GM15510 (cell line): ENCODE data around the gene DUXB.

Source experiments
- POLR2A ChIP-seq: IDR thresholded peaks from 3 replicates; pipeline ENCODE4 v1.6.1; 2011; ENCODE audit warnings: borderline replicate concordance; ENCODE audit not compliant: insufficient read length; ENCODE audit errors: extremely low read depth

The DUXB gene, protein sequence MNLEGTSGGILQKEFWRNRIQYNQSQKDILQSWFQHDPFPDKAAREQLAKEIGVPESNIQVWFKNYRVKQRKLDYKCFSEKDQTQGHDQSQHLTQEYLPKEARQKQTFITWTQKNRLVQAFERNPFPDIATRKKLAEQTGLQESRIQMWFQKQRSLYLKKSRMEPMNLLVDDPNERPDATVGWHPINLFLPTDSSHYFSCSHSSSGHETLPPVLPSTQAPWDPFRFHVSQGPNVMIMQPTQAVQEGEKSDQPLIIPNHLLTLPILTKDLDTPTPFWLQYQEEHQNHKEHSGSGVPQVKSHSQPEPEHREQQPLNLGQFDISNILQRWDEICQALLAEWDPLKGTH

DNA sequence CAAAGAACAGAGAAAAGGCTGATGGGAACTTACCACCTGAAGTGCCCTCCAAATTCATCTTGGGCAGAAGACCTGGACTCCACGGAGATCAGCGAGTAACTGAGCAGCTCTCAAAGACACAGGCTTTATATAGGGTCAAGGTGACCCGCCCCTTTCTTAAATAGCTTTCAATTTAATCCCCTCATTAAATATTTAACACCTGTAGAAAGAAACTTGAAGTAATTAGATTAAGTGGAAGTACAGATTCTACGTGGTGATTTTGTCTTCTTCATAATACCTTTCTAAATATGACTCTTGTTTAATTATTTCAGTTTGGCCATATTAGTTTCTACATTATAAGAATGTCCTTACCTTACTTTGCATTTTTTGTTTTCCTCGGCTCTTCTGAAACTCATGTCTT, at the start of gene DUXB:
TSS of gene DUXB (minus strand) at position 101 of the 400 bp plus-strand sequence. CDS start at position 58, 43 bp downstream.
- no peak for TF ChIP-seq POLR2A

DNA sequence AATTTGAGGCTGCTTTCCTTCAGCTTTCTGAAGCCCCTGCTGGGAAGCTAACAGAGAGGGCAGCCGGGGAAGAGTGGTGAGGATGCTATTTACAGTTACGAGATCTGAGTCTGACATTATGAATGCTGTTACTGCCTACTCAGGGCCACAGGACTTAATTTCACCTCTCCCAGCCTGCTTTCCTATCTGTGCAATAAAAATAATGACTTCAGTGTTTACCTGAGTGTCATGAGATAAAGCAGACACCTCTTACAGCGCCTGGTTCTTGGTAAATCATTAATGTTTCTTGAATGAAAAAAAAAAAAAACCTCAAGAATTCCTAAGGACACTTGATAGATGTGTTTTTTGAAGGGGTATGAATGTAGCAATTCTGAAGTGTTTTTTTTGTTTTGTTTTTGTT, 49.3 kb upstream of the DUXB start:
- no peak for TF ChIP-seq POLR2A

DNA sequence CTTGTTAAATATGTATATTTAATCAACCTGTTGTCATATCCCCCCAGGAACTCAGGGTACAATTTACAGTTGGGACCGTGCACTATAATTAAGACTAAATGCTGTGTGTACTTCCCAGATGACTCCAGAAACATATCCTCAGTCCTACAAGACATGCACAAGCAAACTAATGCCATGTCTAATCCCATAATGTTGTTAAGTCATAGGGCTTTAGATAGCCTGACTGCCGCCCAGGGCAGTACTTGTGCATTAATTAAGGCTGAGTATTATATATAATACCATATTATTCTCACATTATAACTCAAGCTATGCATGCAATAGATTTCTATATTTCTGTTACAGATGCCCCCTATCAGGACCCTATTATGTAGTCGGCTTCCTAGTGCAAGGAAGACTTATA, 45.1 kb upstream of the DUXB start:
- TF ChIP-seq POLR2A: no peak

DNA sequence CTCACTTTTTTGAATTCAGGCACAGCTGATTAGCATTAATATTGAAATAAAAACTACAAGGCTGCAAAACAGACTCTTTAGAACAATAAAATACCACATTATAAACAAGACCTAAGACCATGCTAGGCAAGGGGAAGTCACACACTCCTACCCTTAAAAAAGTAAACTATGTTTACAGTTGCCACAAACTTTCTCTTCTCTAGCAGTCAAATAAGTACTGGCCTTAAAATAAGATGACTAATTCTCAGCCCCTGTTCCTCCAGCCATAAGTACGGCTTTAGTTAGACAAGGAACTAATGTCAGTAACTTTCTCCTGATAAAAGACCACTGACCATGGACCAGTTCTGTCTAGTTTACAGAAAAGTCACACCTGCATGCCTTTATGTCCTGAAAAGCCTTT, 44.6 kb upstream of the DUXB start:
- TF ChIP-seq POLR2A: no peak

DNA sequence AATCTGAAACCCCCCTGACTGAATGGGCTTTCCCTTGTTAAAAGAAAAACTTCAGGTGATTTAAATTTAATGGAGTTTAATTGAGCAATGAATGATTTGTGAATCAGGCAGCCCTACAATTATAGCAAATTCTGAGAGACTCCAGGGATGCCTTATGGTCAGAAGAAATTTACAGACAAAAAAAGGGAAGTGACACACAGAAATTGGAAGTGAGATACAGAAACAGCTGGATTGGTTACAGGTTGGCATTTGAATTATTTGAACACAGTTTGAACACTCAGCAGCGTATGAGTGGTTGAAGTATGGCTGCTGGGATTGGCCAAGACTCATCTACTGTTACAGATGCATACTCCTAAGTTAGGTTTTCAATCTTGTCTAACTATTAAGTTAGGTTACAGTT, 44.0 kb upstream of the DUXB start:
- TF ChIP-seq POLR2A: no peak

DNA sequence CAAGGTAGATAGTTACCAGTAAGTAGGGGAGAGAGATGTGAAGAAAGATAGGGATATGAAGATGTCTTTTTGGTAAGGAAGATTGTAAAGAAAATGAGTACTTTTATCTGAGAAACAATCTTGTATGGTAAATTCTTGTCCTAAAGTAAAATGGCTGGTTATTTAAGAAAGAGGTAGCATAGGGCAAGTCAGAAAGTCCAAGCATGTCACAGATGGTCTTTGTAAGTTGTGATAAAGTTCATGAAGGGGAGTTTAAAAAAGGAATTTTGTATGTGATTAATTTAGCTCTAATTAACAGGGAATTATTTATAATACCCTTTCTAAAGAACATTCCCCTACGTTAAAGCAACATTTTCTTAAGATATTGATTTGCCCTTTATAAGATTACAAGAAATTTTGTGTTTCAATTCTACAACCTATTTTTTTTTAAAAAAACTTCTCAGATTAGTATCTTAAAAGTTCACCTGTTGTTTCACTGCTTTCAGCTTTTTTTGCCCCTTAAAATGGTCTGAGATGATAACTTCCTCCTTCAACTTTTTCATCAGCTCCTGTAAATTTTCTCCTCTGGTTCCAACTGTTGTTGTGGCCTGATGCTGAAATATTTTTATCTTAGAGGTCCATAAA, 41.3 kb upstream of the DUXB start:
- TF ChIP-seq POLR2A: no peak

DNA sequence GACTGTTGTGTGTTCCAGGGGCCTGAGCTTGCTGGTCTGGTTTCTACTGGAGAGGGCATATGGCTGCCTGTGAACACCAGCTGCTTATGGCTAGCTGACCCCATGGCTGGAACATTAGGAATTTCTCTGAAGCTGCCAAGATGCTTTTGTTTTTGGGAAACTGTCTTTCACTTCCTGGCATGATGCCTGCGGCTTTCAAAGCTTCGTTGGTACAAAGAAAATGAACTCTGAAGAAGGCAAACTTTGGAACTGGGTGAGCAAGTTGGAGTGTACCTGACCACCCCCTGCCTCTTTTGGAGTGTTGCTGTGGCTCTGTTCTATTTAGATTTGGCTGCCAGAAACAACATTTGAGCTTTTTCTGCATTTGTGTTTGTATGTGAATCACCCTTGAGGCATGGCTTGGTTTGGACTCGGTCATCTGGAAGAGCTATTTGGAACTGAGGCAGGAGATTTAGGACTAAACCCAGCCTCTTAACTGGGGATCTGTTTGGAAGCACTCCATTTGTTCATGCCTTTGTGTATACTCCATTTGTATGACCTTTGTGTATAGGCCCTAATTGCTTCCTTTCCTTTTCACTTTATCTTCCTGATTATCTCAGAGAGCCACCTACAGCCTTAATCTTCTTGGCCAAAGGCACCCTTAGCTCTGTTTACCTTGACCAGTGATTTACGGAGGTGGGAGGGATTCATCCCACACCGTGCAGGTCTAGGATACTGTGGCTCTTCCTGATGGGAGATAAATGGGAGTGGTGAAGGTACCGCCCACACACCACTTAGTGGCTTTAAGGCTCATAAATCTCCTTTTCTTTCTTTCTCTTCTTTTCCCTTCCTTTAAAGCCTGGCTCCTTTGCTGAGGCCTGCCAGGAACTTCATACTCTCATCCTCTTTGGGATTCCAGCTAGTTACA, 32.3 kb upstream of the DUXB start:
- TF ChIP-seq POLR2A: no peak

DNA sequence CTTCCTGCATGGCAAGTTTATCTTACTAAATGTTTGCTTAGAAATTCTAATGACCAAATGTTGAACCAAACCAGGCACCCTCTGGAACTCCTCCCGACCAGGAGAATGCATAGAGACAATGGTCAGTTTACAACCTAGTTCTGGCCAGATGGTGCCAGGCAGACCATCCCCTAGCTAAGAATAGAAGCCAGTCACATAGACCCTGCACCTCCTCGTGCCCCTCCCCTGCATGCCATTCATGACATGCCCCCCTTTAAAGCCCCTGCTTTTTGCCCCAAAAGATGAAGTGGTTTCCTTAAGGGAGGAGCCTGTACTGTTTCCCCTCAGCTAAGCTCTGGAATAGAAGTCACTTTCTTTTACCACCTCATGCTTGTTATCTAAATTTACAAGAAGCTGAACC, 31.6 kb upstream of the DUXB start:
- no peak for TF ChIP-seq POLR2A

DNA sequence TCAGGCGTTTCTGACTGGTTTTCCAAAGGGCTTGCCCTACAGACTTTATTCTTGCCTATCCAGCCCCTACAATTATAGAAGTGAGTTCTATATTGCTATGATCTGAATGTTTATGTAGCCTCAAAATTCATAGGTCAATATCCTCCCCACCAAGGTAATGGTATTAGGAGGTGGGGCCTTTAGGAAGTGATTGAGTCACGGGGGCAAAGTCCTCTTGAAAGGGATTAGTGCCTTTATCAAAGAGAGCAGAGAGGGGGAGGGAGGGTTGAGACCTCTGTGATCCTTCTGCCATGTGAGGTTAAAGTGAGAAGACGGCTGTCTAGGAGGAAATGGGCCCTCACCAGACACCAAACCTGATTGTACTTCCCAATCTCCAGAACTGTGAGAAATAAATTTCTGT, 26.0 kb upstream of the DUXB start:
- no peak for TF ChIP-seq POLR2A

DNA sequence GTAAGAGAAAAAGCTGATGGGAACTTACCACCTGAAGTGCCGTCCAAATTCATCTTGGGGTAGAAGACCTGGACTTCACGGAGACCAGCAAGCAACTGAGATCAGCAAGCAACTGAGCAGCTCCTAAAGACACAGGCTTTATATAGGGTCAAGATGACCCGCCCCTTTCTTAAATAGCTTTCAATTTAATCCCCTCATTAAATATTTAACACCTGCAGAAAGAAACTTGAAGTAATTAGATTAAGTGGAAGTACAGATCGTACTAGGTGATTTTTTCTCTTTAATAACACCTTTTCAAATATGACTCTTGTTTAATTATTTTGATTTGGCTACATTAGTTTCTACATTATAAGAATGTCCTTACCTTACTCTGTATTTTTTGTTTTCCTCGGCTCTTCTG, 25.1 kb upstream of the DUXB start, which contains the start of gene CPHXL:
TSS of gene CPHXL (minus strand) at position 101 of the 400 bp plus-strand sequence. CDS start at position 53, 48 bp downstream.
- TF ChIP-seq POLR2A: no peak

DNA sequence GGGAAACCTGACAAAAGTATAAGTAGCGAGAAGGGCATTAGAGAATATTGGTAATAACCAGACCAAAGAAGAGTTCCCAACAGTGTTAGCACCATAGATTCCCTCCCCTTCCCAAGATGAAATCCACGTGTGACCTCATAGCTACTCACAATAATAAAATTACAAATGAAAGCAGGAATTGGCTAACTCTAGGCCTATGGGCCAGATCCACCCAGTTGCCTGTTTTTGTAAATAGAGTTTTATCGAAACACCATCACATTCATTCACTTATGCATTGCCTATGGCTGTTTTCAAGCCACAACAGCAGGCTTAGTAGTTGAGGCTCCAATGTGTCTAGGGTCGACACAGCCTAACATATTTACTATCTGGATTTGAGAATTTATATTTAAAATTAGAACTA, 17.2 kb upstream of the DUXB start:
- no peak for TF ChIP-seq POLR2A

DNA sequence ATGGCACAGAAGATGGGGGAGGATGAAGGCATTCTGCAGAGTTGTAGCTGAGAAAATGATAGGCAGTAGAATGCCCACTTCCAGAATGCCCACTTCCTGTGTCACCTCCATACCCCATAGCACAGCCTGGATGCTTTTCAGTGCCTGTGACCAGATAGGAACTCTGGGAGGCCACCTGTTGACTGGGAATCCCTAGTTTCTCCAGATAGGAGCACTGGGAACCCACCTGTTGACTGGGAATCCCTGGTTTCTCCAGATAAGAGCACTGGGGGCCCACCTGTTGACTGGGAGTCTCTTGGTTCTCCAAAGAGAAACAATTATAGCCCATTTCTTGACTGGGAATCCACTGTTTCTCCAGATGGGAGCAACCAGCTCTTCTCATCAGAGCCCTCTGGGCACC, 13.4 kb upstream of the DUXB start:
- no peak for TF ChIP-seq POLR2A

DNA sequence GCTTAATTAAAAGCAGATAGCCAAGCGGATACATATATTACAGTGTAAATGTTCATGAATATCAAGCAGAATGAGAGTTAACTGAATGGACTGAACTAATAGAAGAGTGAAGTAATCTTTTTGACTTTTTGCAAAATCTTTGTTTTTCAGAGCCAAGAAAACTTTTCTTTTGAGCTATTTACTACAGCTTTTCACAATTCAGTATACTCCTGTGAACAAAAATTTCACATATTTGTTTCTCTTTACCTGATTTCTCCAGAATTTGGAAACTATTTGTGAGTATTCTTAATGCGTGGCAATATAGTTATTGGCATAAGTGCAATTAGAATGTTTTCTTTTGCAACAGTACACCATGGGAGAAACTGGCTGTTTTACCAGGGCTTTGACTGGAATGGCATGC, 9.1 kb upstream of the DUXB start:
- no peak for TF ChIP-seq POLR2A

DNA sequence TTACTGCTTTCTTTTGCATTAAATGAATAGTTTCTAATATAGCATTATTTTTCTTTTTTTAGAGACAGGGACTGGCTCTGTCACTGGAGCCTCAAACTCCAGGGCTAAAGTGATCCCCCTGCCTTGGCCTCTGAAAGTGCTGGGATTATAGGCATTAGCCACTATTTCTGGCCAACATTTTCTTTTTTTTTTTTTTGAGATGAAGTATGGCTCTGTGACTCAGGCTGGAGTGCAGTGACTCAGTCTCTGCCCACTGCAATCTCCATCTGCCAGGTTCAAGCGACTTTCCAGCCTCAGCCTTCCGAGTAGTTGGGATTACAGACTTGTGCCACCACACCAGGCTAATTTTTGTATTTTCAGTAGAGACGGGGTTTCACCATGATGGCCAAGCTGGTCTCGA, 2.0 kb upstream of the DUXB start:
- no peak for TF ChIP-seq POLR2A

DNA sequence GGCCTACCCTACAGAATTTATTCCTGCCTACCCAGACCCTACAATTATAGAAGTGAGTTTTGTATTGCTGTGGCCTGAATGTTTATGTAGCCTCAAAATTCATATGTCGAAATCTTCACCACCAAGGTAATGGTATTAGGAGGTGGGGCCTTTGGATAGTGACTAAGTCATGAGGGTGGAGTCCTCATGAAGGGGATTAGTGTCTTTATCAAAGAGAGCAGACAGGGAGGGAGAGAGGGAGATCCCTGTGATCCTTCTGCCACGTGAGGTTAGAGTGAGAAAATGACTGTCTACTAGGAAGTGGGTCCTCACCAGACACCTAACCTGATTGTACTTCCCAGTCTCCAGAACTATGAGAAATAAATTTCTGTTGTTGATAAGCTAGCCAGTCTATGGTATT, 981 bp upstream of the DUXB start:
- no peak for TF ChIP-seq POLR2A
